Fibroblast of lung (primary cell): Measurements from ENCODE around the gene MORC1. TPM values are rescaled to one million over a fixed set of nuclear protein-coding genes. Genes with fewer than 3 reads are reported as not detected.
A peak's percentile ranks its signal among the peaks of the same experiment; 100 is the strongest.

Source experiments
- DNase-seq, 2 donors: peaks; one replicate each; pipeline versions ENCODE4 v3.0.0 to v3.0.0-alpha.2; 2010; ENCODE audit warnings: low read depth in 2 of 2
- H2AFZ ChIP-seq: 2 replicates; pipeline ENCODE4 v1.5.1; 2012; ENCODE audit warnings: low read length, control low read depth, inconsistent platforms
- H3K27ac ChIP-seq: 2 replicates; pipeline ENCODE4 v1.5.1; 2011; ENCODE audit warnings: low read length, control low read depth; ENCODE audit not compliant: insufficient read depth
- H3K27me3 ChIP-seq: 2 replicates; pipeline ENCODE4 v1.5.1; 2011; ENCODE audit warnings: mild to moderate bottlenecking, low read length; ENCODE audit not compliant: control insufficient read depth, insufficient read depth
- H3K36me3 ChIP-seq: 2 replicates; pipeline ENCODE4 v1.5.1; 2011; ENCODE audit warnings: low read length; ENCODE audit not compliant: control insufficient read depth, insufficient read depth
- H3K4me1 ChIP-seq: 2 replicates; pipeline ENCODE4 v1.5.1; 2011; ENCODE audit warnings: low read length; ENCODE audit not compliant: control insufficient read depth, insufficient read depth; ENCODE audit errors: extremely low read depth
- H3K4me2 ChIP-seq: 2 replicates; pipeline ENCODE4 v1.5.1; 2011; ENCODE audit warnings: low read length, control low read depth; ENCODE audit not compliant: insufficient read depth; ENCODE audit errors: extremely low read depth
- H3K4me3 ChIP-seq, 4 experiments: fragments of 200-600 bp in 1 of 4; sonication (generic) in 1 of 4; replicated peaks in 1 of 4; 2 replicates each; pipeline ENCODE4 v1.5.1; 2011 to 2016; ENCODE audit warnings: low read length in 4 of 4, low read depth in 3 of 4, mild to moderate bottlenecking in 3 of 4, control low read depth in 2 of 4, inconsistent platforms in 1 of 4, mixed read lengths in 1 of 4; ENCODE audit not compliant: insufficient read depth in 1 of 4; ENCODE audit errors: control extremely low read depth in 1 of 4
- H3K79me2 ChIP-seq: 2 replicates; pipeline ENCODE4 v1.5.1; 2012; ENCODE audit warnings: mild to moderate bottlenecking, low read length, inconsistent platforms; ENCODE audit not compliant: control insufficient read depth, insufficient read depth
- H3K9ac ChIP-seq: 2 replicates; pipeline ENCODE4 v1.5.1; 2011; ENCODE audit warnings: mild to moderate bottlenecking, low read length, control low read depth; ENCODE audit not compliant: insufficient read depth
- H3K9me3 ChIP-seq: 2 replicates; pipeline ENCODE4 v1.5.1; 2012; ENCODE audit warnings: low read depth, low read length; ENCODE audit not compliant: control insufficient read depth, insufficient read depth
- H4K20me1 ChIP-seq: 2 replicates; pipeline ENCODE4 v1.5.1; 2011; ENCODE audit warnings: low read length; ENCODE audit not compliant: control insufficient read depth, insufficient read depth; ENCODE audit errors: extremely low read depth
- EZH2 ChIP-seq: IDR thresholded peaks from 2 replicates; pipeline ENCODE4 v1.5.1; 2012; ENCODE audit warnings: low read length, control low read depth, mild to moderate bottlenecking; ENCODE audit errors: missing control alignments
- polyA plus RNA-seq, 2 donors: library from polyadenylated mRNA; depleted of rRNA in 1 of 2; stranded (reverse) in 1 of 2; unstranded in 1 of 2; fragments of >200 nt; gene quantifications; 2 replicates each; pipeline ENCODE4 v1.2.1, GENCODE V29; 2011 to 2012; ENCODE audit warnings: missing spikeins in 1 of 2
- total RNA-seq: library from RNA; depleted of rRNA; stranded (reverse); fragments of >200 nt; gene quantifications from 2 replicates; pipeline ENCODE4 v1.2.1, GENCODE V29; 2014
- TF ChIP-seq, protein P1 (sequence below), 2 donors: IDR thresholded peaks in 1 of 2; conservative IDR thresholded peaks in 1 of 2; 1 replicate in 1 of 2; 2 replicates in 1 of 2; pipeline ENCODE4 v1.5.1; 2011 to 2012; ENCODE audit warnings: low read length in 2 of 2, control low read depth in 1 of 2, inconsistent platforms in 1 of 2, low read depth in 1 of 2, mild to moderate bottlenecking in 1 of 2

The MORC1 gene
- total and polyA plus RNA-seq, 2 donors (not counting 1 experiment from before 2014, with no cell fraction given) = not detected

DNA sequence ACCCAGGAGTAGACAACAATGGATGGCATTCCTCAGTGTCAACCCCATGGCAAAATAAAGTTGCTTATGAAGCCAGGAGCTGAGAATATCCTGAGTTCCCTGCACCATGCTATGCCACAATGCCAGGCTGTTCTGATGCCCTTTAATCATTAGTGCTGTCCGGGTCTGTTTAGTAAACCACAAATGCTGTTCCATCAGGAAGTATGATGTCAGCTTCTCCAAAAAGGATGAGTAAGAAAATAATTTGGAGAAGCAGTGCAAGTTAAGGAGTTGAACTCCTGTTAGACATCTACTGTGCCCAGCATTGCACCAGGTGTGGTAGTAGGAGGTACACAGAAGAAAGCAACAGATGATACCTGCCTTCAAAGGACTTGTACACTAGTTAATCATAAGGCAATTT lies 96.4 kb downstream of the MORC1 start:
- DNase-seq = no peak
- no peaks in the 10 kb centered on the region for H3K27me3 ChIP-seq

DNA sequence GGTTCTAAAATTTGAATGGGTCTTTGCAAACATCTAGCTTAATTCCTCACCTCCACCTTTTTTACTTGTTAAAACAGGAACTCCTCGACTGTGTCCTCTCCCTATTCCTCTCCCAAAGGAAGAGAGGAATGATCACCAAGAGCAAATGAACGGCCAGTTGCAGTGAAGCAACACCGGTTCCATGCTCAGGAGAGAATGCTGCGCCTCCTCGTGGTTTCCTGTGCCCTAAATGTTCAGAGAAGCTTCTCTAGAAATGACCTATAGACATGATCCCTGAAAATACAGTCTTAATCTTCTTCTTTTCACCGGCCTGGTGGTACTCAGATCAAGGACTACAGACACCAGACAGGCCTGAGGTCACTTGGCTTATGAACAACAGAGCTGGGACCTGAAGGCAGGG lies 99.1 kb downstream of the MORC1 start:
- no peaks in the 10 kb centered on the region for H3K79me2 ChIP-seq
- TF ChIP-seq, protein P1, sequence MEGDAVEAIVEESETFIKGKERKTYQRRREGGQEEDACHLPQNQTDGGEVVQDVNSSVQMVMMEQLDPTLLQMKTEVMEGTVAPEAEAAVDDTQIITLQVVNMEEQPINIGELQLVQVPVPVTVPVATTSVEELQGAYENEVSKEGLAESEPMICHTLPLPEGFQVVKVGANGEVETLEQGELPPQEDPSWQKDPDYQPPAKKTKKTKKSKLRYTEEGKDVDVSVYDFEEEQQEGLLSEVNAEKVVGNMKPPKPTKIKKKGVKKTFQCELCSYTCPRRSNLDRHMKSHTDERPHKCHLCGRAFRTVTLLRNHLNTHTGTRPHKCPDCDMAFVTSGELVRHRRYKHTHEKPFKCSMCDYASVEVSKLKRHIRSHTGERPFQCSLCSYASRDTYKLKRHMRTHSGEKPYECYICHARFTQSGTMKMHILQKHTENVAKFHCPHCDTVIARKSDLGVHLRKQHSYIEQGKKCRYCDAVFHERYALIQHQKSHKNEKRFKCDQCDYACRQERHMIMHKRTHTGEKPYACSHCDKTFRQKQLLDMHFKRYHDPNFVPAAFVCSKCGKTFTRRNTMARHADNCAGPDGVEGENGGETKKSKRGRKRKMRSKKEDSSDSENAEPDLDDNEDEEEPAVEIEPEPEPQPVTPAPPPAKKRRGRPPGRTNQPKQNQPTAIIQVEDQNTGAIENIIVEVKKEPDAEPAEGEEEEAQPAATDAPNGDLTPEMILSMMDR (conservative IDR thresholded peaks at IDR 0.05 in 1 of 2, IDR thresholded peaks at IDR 0.05 in 1 of 2; ENCODE audit: low read depth in 1 of 2, low read length in 2 of 2) = peak in 1 of 2 donors; percentile 18
- TF ChIP-seq EZH2 = no peak
- H3K9ac ChIP-seq = no peak overlapping the region
- H3K27me3 ChIP-seq = no peaks in the 10 kb centered on the region
- H4K20me1 ChIP-seq = no peaks in the 10 kb centered on the region
- H2AFZ ChIP-seq = no peak overlapping the region
- no peaks in the 10 kb centered on the region for H3K4me1 ChIP-seq
- no peaks in the 10 kb centered on the region for H3K9me3 ChIP-seq
- H3K27ac ChIP-seq = no peak overlapping the region
- H3K4me2 ChIP-seq = no peak overlapping the region
- no peaks in the 10 kb centered on the region for H3K36me3 ChIP-seq
- H3K4me3 ChIP-seq = no peak overlapping the region
- DNase-seq = no peak

More for the DNA sequence above, 96.4 kb downstream of the MORC1 start:
- no peak overlapping the region for H3K4me3 ChIP-seq
- no peaks in the 10 kb centered on the region for H3K9me3 ChIP-seq
- no peaks in the 10 kb centered on the region for H3K79me2 ChIP-seq
- no peak overlapping the region for H3K4me2 ChIP-seq
- TF ChIP-seq EZH2 = no peak
- TF ChIP-seq, protein P1 (conservative IDR thresholded peaks at IDR 0.05 in 1 of 2, IDR thresholded peaks at IDR 0.05 in 1 of 2; ENCODE audit: low read depth in 1 of 2, low read length in 2 of 2) = no peak
- no peak overlapping the region for H2AFZ ChIP-seq
- no peak overlapping the region for H3K9ac ChIP-seq
- H3K27ac ChIP-seq = no peak overlapping the region
- no peaks in the 10 kb centered on the region for H3K36me3 ChIP-seq
- H4K20me1 ChIP-seq = no peaks in the 10 kb centered on the region
- no peaks in the 10 kb centered on the region for H3K4me1 ChIP-seq

DNA sequence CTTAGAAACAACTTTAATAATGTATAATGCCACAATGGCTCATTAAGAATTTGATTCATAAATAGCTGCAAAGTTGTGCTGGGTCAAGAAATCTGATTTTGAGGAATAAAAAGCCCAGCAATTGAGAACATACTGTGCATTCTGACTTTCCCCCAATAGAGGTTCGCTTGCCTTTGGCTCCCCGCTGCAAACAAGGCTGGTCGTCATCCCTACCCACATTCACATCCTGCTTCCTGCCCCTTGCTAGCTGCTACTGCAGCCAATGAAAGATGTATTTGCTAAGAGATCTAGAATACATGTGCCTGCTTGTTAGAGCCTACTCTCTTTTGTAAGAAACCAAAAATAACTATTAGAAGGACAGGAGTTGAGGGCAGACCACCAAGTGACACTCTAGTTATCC lies 112.5 kb downstream of the MORC1 start:
- TF ChIP-seq, protein P1 (conservative IDR thresholded peaks at IDR 0.05 in 1 of 2, IDR thresholded peaks at IDR 0.05 in 1 of 2; ENCODE audit: low read depth in 1 of 2, low read length in 2 of 2) = no peak
- TF ChIP-seq EZH2 = no peak
- no peak overlapping the region for H3K27ac ChIP-seq

More for the DNA sequence above, 112.5 kb downstream of the MORC1 start:
- H3K4me1 ChIP-seq = no peaks in the 10 kb centered on the region
- no peaks in the 10 kb centered on the region for H3K36me3 ChIP-seq
- H3K79me2 ChIP-seq = no peaks in the 10 kb centered on the region
- no peak overlapping the region for H2AFZ ChIP-seq
- no peak for DNase-seq
- H3K9ac ChIP-seq = no peak overlapping the region
- no peak overlapping the region for H3K4me2 ChIP-seq
- no peaks in the 10 kb centered on the region for H3K27me3 ChIP-seq
- H4K20me1 ChIP-seq = no peaks in the 10 kb centered on the region
- no peak overlapping the region for H3K4me3 ChIP-seq
- no peaks in the 10 kb centered on the region for H3K9me3 ChIP-seq
